GM21529 (cell line): ENCODE measurements around the gene ANKMY1.
"Not testable (repeated sequence)": the region's sequence is repeated elsewhere in the genome, so short reads cannot be mapped to it uniquely, and the experiment has no call there.

Experiments
- ATAC-seq: cut with Tn5 transposase; IDR thresholded peaks from one replicate; pipeline ENCODE4 v1.9.1; 2021; ENCODE audit not compliant: unreplicated experiment

The ANKMY1 gene

GRCh38 chr2:240522406-240522805 lies 35.4 kb downstream of the ANKMY1 start:
- no peak for ATAC-seq

GRCh38 chr2:240521885-240522284 lies 35.9 kb downstream of the ANKMY1 start:
- ATAC-seq = not testable (repeated sequence)

- ATAC-seq = no peak
These were observed 36.8 kb downstream of the ANKMY1 start for GRCh38 chr2:240520974-240521350.

DNA sequence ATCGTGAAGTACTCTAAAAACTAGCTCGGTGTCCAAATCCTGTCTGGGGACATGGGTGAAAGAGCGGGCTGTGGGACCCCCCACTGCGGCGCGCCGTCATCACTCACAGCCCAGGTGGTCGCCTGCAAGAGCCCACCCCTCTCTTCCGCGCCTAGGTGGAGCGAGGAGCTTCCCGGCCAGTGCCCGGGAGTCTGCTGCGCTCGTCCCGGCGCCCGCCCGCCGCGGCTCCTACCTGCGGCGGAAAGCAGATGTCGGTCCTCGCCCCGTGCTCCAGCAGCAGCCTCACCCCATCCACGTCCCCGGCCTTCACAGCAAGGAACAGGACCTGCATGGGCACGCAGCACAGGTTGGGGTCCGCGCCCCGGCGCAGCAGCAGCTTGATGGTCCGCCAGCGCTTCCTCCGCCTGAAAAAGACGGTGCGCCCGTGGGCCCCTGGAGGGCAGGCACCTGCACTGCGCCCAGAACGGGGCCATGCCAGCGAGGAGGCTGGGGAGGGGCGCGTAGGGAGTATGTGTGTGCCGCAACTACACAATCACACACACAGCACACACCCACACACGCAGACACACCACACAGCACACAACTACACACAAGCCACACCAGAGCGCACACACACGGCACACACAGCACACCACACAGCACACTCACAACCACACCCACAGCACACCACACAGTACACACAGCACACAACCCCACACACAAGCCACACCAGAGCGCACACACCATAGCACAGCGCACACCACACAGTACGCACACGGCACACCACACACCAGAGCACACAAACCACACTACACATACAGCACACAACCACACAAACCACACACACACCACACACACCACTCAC lies 37.4 kb downstream of the ANKMY1 start:
- ATAC-seq = no peak

DNA sequence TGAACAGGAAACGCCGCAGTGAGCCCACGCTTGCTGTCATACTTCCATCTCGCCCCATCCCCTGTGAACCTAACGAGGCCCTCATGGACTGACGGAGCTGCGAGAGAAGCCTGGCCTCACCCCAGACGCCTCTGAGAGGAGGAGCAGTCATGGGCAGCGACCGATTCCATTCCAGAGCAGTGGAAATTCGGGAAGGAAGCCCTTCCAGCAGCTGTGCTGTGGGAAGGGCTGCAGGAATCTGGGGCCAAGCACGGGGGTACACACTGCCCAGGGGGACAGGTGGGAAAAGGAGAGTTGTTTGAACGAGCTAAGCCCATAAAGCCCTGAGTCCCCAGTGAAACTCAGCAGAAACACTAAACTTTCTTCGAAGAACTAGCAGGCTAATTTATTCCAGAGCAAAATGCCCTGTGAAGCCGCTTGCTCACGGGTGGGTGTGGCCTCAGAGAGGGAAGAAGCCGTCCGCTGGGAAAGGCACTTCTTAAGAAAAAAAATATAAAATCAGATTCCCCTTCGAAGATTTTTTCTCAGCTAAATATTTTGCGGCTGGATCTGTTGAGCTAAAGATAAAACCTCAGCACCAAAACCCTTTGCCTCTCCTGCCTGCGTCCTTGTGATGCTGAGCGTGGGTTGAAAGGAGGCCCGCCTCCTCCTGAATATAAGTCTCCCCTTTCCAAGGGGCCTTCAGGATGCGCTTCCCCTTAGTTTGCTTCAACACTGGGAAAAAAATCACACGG lies 38.2 kb downstream of the ANKMY1 start:
- no peak for ATAC-seq

DNA sequence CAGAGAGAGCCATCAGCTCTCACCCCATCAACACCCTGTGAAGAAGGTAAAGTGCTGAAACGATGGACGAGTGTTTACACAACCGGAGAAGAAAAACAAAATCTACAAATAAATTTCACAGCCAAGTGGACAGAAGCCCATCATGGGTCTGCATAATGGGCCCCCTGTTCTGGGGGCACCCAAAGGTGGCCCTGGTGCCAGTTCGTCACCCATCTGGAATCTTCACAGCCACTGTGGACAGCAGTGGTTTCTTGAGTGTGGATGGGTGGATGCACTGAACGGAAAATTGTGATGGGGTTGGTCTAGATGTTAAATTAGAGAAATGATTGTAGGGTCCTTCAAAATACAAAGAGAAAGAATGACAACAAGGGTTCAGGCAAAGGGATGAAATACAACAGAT lies 38.8 kb downstream of the ANKMY1 start:
- no peak for ATAC-seq

- ATAC-seq = no peak
These were observed 40.4 kb downstream of the ANKMY1 start for GRCh38 chr2:240517342-240517741.

- ATAC-seq = no peak
These were observed 43.2 kb downstream of the ANKMY1 start for GRCh38 chr2:240514631-240515030.

DNA sequence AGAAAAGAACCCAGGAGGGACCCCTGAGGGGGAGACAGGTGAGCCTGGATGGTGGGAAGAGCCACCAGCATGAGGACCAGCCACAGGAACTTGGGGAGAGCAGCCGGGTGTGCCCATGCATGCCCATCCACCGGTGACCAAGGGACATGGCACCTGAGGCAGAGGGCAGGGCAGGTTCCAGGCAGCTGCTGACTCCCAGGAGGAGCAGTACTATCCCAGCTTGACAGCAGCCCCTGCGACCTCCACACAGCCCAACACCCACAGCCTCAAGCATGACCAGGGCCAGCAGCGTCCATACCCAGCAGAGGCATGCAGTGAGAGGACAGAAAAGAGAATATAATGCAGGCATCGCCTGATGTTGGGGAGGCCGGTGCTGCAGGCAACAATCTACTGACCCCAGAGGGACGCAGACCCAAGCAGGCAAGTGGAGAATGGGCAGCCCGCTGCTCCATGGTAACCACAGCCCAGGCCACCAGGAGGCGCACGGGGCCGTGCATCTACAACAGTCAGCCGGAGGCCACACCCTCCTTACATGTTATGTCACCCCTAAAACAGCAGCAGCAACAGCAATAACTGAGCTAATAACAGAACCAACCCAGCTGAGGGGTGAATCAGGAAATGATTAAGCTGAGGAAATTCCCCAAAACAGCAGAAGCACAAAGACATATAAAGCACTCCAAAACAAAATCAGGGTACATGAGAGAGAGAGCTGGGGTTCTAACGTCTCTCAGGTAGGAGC lies 44.1 kb downstream of the ANKMY1 start:
- ATAC-seq = peak; percentile 98

DNA sequence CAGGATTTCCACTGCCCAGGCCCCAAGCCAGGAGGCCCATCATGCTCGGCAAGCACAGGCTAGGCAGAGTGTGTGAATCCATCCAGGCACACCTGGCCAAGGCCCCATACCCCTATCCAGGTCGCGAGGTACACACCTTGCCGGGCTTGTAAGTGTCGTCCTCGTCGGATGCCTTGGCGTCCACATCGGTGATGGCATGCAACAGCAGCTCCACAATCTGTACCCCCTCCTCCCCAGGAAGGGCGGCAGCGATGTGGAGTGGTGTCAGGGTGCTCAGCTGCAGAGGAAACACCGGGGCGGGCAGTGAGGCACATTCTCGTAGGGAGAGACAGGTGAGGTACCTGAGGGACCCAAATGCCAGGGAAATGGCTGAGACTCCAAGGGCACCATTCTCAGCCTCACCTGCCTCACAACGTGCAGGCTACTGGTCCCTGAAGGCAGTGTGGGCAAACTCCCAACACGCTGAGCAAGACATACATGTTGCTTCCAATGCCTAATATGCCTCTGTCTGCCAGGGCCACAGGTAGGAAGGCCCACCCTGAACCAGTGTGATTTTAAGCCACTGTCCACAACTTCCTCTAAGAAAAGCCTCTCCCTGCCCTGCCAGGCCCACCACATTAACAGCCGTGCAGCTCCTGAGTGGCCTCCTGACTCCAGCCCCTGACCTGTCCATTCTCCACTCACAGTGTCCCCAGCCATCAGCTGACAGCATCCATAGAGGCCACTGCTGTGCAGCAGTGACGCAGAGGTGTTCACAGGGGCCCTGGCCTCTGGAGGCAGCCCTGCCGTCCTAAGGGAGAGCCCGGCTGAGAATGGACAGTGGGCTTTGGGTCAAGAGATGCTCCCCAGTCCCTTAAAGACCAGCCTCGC lies 44.9 kb downstream of the ANKMY1 start:
- ATAC-seq = no peak

GRCh38 chr2:240512109-240512485 lies 45.7 kb downstream of the ANKMY1 start:
- ATAC-seq = no peak

DNA sequence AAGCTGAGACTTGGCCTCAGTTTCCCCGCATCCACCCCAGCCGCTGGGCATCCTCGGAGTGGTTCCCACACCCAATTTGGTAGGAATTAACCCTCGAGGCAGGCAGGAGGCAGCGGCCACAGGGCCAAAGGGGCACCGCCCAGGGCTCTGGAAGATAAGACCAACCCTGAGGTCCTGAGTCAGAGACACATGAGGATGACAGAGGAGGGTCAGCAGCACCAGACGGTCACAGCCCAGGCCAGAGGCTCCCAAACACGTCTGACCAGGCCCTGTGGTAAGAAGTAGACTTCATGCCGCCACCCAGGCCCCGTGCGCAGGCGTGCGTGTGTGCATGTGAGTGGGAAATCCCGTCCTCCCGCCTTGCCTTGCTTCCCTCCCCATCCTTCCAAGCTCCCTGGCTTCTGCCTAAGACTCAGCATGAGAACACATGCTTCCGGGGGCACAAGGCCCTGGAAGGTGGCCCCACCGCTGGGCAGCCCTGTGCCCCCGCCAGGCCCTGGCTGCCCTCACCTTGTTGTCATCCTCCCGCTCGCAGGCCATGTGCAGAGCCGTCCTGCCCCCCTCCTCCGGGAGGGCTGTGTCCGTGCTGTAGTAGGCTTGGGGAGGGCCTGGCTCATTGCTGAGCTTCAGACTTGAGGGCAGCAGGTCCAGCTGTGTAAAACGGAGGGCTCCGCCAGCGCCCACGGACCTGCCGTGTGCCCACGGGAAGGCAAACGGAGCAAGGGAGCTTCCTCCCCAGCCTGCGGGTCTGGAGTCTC lies 46.3 kb downstream of the ANKMY1 start:
- ATAC-seq = no peak

GRCh38 chr2:240510513-240511210 lies 47.1 kb downstream of the ANKMY1 start:
- no peak for ATAC-seq

DNA sequence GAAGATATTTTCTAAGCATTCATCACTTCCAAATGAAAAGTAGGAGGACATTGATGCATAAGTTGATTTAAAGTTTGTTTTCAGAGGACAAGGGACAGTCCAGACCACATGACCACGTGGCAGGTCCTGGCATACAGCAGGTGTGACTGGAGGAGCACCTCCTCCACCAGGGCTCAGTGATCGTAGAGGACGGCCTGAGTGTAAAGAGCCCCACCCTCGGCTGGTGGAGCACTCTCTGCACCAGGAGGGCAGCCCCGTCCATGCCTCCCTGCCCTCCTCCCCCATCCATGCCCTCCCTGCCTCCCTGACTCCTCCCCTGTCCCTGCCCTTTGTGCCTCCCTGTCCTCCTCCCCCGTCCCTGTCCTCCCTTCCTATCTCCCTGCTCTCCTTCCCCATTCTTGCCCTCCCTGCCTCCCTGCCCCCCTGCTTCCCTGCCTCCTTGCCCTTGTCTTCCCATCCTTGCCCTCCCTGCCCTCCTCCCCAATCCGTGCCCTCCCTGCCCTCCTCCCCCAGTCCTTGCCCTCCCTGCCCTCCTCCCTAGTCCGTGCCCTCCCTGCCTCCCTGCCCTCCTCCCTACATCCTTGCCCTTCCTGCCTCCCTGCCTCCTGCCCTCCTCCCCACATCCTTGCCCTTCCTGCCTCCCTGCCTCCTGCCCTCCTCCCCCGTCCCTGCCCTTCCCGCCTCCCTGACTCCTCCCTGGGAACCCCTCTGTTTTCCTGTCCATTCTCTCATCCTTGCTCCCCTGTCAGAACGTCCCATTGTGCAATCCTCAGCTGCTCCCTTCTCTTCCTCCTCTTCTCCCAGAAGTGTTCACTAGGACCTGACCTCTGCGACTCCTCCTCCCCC lies 47.9 kb downstream of the ANKMY1 start:
- ATAC-seq = no peak

GRCh38 chr2:240508832-240509545 lies 48.8 kb downstream of the ANKMY1 start:
- no peak for ATAC-seq

DNA sequence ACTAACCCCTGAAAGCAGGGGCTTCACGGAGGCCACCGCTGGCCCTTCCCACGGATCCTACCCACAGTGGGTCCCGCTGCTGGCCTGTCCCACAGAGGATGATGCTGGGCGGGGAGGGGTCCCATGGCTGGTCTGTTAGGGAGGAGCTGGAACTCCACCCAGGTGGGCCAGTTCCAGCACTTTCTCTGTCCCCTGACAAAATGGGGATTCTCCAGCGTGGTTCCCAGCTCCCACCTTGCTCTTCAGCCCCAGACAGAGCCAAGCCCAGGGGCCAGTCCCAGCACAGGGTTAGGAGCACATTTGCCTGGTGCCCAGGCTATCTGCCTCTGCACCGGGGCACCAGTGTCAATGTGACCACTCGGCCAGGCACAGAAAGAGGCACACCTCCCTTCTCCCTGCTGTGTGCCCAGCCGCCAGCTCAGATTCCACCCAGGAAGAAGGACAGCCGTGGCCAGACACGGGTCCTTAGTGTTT lies 50.0 kb downstream of the ANKMY1 start:
- no peak for ATAC-seq

DNA sequence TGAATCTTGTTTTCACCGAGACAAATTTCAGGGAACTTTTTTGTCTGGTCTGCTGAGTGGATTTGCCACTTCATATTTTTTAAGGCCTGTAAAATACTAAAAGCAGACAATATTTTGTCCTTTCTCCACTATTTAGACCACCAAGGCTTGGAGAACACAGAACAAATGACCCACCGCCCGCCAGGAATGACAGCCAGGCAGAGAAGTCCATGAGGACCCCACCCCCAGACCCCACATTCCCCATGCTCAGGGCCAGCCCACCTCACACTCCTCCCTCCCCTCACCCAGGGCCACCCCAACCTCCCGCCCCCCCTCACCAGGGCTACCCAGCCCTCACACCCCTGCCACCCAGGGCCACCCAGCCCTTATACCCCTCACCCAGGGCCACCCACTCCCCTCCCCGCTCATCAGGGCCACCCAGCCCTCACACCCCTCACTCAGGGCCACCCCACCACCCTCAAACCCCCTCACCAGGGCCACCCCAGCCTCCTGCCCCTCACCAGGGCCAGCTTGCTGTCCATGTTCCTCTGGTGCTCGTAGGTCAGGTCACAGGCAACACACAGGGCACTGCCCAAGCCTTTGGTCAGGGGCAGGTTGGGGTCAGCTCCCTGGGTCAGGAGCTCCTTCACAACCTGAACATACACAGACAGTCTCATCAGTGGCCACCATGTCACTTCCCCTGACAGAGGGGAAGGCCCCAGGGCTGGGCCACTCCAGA lies 50.6 kb downstream of the ANKMY1 start:
- no peak for ATAC-seq
